Nephron (organoid): Measurements from ENCODE around the gene FJX1.
A peak's percentile ranks its signal among the peaks of the same experiment; 100 is the strongest.

Experiments
- H3K27ac Mint-ChIP-seq, 3 experiments: 2 replicates each; pipeline ENCODE4 v1.8.0; 2020; ENCODE audit warnings: mixed read lengths in 3 of 3, mild to moderate bottlenecking in 2 of 3, moderate library complexity in 1 of 3
- H3K27me3 Mint-ChIP-seq: 2 replicates; pipeline ENCODE4 v1.8.0; 2021; ENCODE audit warnings: low read depth, mild to moderate bottlenecking, moderate library complexity, mixed read lengths
- H3K36me3 Mint-ChIP-seq: 2 replicates; pipeline ENCODE4 v1.8.0; 2020; ENCODE audit warnings: low read depth, mixed read lengths
- H3K4me1 Mint-ChIP-seq: 2 replicates; pipeline ENCODE4 v1.8.0; 2020; ENCODE audit warnings: mixed read lengths
- H3K4me3 Mint-ChIP-seq, 3 experiments: 2 replicates each; pipeline ENCODE4 v1.8.0; 2020; ENCODE audit warnings: mild to moderate bottlenecking in 3 of 3, mixed read lengths in 3 of 3, moderate library complexity in 2 of 3
- H3K9me3 Mint-ChIP-seq: 2 replicates; pipeline ENCODE4 v1.8.0; 2020; ENCODE audit warnings: mixed read lengths
- TF ChIP-seq, protein P1 (sequence below), 3 experiments: fragments of 200-600 bp; sonication (generic); IDR thresholded peaks; one replicate each; pipeline ENCODE4 v1.5.0; 2021; ENCODE audit warnings: antibody characterized with exemption in 3 of 3; ENCODE audit not compliant: unreplicated experiment in 3 of 3

Gene FJX1

DNA sequence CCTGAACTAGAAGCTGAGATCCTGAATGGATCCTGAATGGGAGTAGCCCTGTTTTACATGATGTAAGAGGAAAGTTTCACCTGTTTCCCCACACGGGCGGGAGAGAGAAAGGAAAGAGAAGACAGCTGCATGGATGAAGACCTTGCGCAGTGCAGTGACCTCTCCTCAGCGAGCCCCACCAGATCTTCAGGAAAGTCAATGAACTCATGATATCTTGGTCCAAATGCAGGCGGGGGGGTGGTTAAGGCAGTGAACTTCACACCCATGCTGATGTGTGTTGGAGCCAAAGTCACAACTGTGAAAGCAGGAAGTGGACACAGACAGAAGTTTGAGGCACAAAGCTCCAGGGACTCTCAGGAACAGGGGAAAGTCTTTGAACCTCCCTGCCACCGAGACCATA, 8.6 kb upstream of the FJX1 start:
- no peaks in the 10 kb centered on the region for H3K9me3 Mint-ChIP-seq
- H3K4me3 Mint-ChIP-seq, result no peak overlapping the region
- TF ChIP-seq, protein P1, sequence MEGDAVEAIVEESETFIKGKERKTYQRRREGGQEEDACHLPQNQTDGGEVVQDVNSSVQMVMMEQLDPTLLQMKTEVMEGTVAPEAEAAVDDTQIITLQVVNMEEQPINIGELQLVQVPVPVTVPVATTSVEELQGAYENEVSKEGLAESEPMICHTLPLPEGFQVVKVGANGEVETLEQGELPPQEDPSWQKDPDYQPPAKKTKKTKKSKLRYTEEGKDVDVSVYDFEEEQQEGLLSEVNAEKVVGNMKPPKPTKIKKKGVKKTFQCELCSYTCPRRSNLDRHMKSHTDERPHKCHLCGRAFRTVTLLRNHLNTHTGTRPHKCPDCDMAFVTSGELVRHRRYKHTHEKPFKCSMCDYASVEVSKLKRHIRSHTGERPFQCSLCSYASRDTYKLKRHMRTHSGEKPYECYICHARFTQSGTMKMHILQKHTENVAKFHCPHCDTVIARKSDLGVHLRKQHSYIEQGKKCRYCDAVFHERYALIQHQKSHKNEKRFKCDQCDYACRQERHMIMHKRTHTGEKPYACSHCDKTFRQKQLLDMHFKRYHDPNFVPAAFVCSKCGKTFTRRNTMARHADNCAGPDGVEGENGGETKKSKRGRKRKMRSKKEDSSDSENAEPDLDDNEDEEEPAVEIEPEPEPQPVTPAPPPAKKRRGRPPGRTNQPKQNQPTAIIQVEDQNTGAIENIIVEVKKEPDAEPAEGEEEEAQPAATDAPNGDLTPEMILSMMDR (IDR thresholded peaks at IDR 0.05; ENCODE audit: unreplicated experiment in 3 of 3), result no peak
- no peak overlapping the region for H3K27ac Mint-ChIP-seq
- no peaks in the 10 kb centered on the region for H3K36me3 Mint-ChIP-seq
- H3K4me1 Mint-ChIP-seq, result peaks cover 25% of the 10 kb centered on the region
- peaks cover 18% of the 10 kb centered on the region for H3K27me3 Mint-ChIP-seq

GRCh38 chr11:35610631-35611030, 7.6 kb upstream of the FJX1 start:
- TF ChIP-seq, protein P1 (IDR thresholded peaks at IDR 0.05; ENCODE audit: unreplicated experiment in 3 of 3), result no peak
- Mint-ChIP-seq H3K9me3 (no peaks in the 10 kb centered on the region), H3K4me1 (peaks cover 26% of the 10 kb centered on the region), H3K36me3 (no peaks in the 10 kb centered on the region), H3K4me3 (no peak overlapping the region), H3K27ac (peak overlapping the region in 1 of 3 experiments; percentile 77), H3K27me3 (peaks cover 18% of the 10 kb centered on the region)

GRCh38 chr11:35611741-35612140, 6.5 kb upstream of the FJX1 start:
- no peak overlapping the region for H3K4me3 Mint-ChIP-seq
- H3K9me3 Mint-ChIP-seq, result no peaks in the 10 kb centered on the region
- no peaks in the 10 kb centered on the region for H3K36me3 Mint-ChIP-seq
- H3K4me1 Mint-ChIP-seq, result peaks cover 26% of the 10 kb centered on the region
- H3K27ac Mint-ChIP-seq, result no peak overlapping the region
- peaks cover 17% of the 10 kb centered on the region for H3K27me3 Mint-ChIP-seq
- TF ChIP-seq, protein P1 (IDR thresholded peaks at IDR 0.05; ENCODE audit: unreplicated experiment in 3 of 3), result no peak

DNA sequence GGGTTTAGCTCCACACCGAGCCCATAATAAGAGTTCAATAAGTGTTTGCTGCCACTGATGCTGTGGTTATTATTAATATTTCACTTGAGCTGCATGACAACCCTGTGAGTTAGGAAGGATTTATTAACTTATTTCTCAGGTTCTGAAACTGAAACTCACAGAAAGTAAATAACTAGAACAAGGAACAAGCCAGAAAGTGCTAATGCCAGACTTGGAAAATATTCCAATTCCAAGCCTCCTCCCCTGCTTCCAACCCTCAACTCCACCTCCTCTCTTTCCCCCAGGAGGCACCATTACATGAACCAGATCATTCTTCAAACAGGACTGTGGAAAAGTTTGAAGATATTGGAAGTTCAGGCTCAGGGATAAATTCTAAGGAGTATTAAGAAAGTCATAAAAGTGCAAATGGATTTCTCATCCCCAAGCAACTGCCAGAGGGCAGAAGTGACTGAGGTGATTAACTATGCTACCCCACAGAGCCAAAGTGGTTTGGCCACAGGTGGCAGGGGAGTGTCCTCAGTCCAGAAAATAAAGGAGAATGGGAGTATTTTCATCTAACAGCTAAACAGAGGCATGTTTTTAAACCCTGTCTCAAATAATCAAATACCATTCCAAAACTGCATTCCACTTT, 3.2 kb upstream of the FJX1 start:
- no peaks in the 10 kb centered on the region for H3K36me3 Mint-ChIP-seq
- peaks cover 12% of the 10 kb centered on the region for H3K27me3 Mint-ChIP-seq
- H3K4me1 Mint-ChIP-seq, result peaks cover 30% of the 10 kb centered on the region
- H3K27ac Mint-ChIP-seq, result peak overlapping the region; percentile 4 to 62 (median 61)
- H3K4me3 Mint-ChIP-seq, result peak overlapping the region in 1 of 3 experiments; percentile 8
- TF ChIP-seq, protein P1 (IDR thresholded peaks at IDR 0.05; ENCODE audit: unreplicated experiment in 3 of 3), result no peak
- H3K9me3 Mint-ChIP-seq, result no peaks in the 10 kb centered on the region

DNA sequence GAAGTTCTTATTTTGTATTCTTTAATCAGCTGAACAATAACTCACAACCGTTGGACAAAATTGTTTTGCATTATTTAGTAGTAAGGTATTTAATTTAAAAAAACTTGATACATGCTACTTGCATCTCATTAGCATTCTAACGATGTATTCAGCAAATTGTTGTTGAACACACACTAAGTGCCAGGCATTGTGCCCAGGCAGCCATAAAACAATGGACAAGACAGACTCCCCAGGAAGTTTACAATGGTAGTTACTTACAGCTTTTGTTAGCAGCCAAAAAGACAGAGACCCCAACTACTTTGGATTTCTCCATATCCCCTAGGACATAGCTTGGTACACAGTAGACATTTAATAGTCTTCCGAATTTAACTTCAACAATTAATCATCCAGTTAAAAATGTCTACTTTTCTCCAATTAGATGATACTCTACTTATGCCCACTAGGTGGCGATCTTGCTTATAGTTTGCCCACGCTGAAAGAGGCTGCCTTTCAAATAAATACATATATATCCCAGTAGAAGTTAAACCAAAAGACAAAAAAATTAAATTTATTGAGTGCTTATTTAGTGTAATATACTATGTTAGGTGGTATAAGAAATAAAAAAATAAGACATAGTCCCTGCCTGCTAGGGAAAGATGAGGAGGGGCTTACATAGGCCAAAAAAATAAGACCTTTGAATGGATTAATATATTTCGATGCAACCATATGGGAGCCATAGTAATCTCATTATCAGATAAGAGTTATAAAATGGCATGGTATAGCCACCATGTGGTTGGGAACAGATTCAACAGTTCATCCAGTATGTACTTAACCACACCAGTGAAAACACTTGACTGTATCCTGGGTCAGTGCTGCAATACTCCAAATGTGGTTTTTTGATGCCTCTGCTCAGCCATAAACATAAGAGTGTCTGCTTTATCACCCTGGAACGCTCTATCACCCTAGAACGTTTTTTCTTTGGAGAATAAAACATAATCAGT, 2.0 kb upstream of the FJX1 start:
- H3K9me3 Mint-ChIP-seq, result no peaks in the 10 kb centered on the region
- H3K4me3 Mint-ChIP-seq, result peak overlapping the region; percentile 60 to 72 (median 63)
- peaks cover 40% of the 10 kb centered on the region for H3K4me1 Mint-ChIP-seq
- H3K36me3 Mint-ChIP-seq, result no peaks in the 10 kb centered on the region
- H3K27ac Mint-ChIP-seq, result peak overlapping the region; percentile 36 to 62 (median 59)
- TF ChIP-seq, protein P1 (IDR thresholded peaks at IDR 0.05; ENCODE audit: unreplicated experiment in 3 of 3), result peak; percentile 81 to 87 (median 83)
- H3K27me3 Mint-ChIP-seq, result peaks cover 8% of the 10 kb centered on the region
